Measurements from ENCODE around the gene DCLRE1B. TPM values are rescaled to one million over a fixed set of nuclear protein-coding genes. Genes with fewer than 3 reads are reported as not detected.

The DCLRE1B gene
- total and polyA plus RNA-seq, 9 of the 15 experiments (the other 6 are each of a cell fraction or from before 2014, with no cell fraction given): 10.6 to 28.8 (median 17.2) TPM

- TF ChIP-seq RERE (CRISPR knock-in tag; IDR thresholded peaks at IDR 0.05; ENCODE audit: borderline replicate concordance): no peak
- TF ChIP-seq, protein P1, sequence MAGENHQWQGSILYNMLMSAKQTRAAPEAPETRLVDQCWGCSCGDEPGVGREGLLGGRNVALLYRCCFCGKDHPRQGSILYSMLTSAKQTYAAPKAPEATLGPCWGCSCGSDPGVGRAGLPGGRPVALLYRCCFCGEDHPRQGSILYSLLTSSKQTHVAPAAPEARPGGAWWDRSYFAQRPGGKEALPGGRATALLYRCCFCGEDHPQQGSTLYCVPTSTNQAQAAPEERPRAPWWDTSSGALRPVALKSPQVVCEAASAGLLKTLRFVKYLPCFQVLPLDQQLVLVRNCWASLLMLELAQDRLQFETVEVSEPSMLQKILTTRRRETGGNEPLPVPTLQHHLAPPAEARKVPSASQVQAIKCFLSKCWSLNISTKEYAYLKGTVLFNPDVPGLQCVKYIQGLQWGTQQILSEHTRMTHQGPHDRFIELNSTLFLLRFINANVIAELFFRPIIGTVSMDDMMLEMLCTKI (IDR thresholded peaks at IDR 0.05; ENCODE audit: partially characterized antibody): no peak
- TF ChIP-seq, protein P2, sequence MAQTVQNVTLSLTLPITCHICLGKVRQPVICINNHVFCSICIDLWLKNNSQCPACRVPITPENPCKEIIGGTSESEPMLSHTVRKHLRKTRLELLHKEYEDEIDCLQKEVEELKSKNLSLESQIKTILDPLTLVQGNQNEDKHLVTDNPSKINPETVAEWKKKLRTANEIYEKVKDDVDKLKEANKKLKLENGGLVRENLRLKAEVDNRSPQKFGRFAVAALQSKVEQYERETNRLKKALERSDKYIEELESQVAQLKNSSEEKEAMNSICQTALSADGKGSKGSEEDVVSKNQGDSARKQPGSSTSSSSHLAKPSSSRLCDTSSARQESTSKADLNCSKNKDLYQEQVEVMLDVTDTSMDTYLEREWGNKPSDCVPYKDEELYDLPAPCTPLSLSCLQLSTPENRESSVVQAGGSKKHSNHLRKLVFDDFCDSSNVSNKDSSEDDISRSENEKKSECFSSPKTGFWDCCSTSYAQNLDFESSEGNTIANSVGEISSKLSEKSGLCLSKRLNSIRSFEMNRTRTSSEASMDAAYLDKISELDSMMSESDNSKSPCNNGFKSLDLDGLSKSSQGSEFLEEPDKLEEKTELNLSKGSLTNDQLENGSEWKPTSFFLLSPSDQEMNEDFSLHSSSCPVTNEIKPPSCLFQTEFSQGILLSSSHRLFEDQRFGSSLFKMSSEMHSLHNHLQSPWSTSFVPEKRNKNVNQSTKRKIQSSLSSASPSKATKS (CRISPR knock-in tag; IDR thresholded peaks at IDR 0.05): no peak
- peak in 1 of 2 experiments; percentile 43; a peak in 1 of 4 replicates for TF ChIP-seq RCOR1 (IDR thresholded peaks at IDR 0.05; ENCODE audit: borderline replicate concordance in 1 of 2, low read depth in 2 of 2, low read length in 2 of 2)
- TF ChIP-seq ZNF830 (CRISPR knock-in tag; IDR thresholded peaks at IDR 0.05): no peak
- no peak for TF ChIP-seq CBX3 (IDR thresholded peaks at IDR 0.05; ENCODE audit: borderline replicate concordance in 1 of 2, low read length in 2 of 2)
- no peak for TF ChIP-seq EHMT2 (IDR thresholded peaks at IDR 0.05)
- no peak for TF ChIP-seq BACH1 (tag; IDR thresholded peaks at IDR 0.05)
- TF ChIP-seq ZC3H8 (IDR thresholded peaks at IDR 0.05): no peak
These were observed 24.8 kb downstream of the DCLRE1B start (continued) for GRCh38 chr1:113929750-113930498.

All from K562 (cell line).